ENCODE measurements around the gene IGFL2. TPM values are rescaled to one million over a fixed set of nuclear protein-coding genes. Genes with fewer than 3 reads are reported as not detected.

Gene IGFL2
- total RNA-seq, 1 donor from 2014 or later: 9.8 TPM

GRCh38 chr19:46125447-46125846, 22.6 kb upstream of the IGFL2 start:
- H3K4me1 Mint-ChIP-seq (ENCODE audit: low read depth, unreplicated experiment): peaks cover 32% of the 10 kb centered on the region
- Histone ChIP-seq H3K4me3 (ENCODE audit: insufficient read depth, low read depth, low read length) (no peak overlapping the region), H3K27me3 (ENCODE audit: insufficient read depth, low read length) (no peaks in the 10 kb centered on the region), H3K9ac (ENCODE audit: low read length) (no peak overlapping the region), H3K79me2 (ENCODE audit: insufficient read depth, low read length) (no peaks in the 10 kb centered on the region), H3K4me2 (ENCODE audit: low read length) (no peak overlapping the region), H4K20me1 (ENCODE audit: insufficient read depth, low read length) (no peaks in the 10 kb centered on the region), H3K27ac (ENCODE audit: low read depth, low read length) (no peak overlapping the region), H3K36me3 (ENCODE audit: insufficient read depth, low read length) (no peaks in the 10 kb centered on the region), H3K9me3 (ENCODE audit: insufficient read depth, low read depth, low read length) (no peaks in the 10 kb centered on the region), H3K4me1 (ENCODE audit: insufficient read depth, low read length) (peaks cover 10% of the 10 kb centered on the region), H2AFZ (ENCODE audit: low read depth, low read length) (no peak overlapping the region)
- TF ChIP-seq CTCF (IDR thresholded peaks at IDR 0.05; ENCODE audit: insufficient read depth, low read depth, low read length) (no peak), EZH2 (IDR thresholded peaks at IDR 0.05; ENCODE audit: insufficient read depth, low read length) (no peak)
- peak overlapping the region; percentile 35 for H3K27ac Mint-ChIP-seq (ENCODE audit: unreplicated experiment)
- no peak overlapping the region for H3K4me3 Mint-ChIP-seq (ENCODE audit: unreplicated experiment)
- no peaks in the 10 kb centered on the region for H3K27me3 Mint-ChIP-seq (ENCODE audit: low read depth, unreplicated experiment)
- DNase-seq (ENCODE audit: low read depth) (no peak), FAIRE-seq (no peak)
- H3K36me3 Mint-ChIP-seq (ENCODE audit: low read depth, unreplicated experiment): no peaks in the 10 kb centered on the region
- H3K9me3 Mint-ChIP-seq (ENCODE audit: unreplicated experiment): peaks cover 3% of the 10 kb centered on the region

GRCh38 chr19:46126086-46126580, 21.9 kb upstream of the IGFL2 start:
- no peak for FAIRE-seq
- H3K27ac ChIP-seq (ENCODE audit: low read depth, low read length): no peak overlapping the region
- no peaks in the 10 kb centered on the region for H3K27me3 Mint-ChIP-seq (ENCODE audit: low read depth, unreplicated experiment)
- H3K4me1 ChIP-seq (ENCODE audit: insufficient read depth, low read length): peaks cover 10% of the 10 kb centered on the region
- no peaks in the 10 kb centered on the region for H4K20me1 ChIP-seq (ENCODE audit: insufficient read depth, low read length)
- DNase-seq (ENCODE audit: low read depth): no peak
- no peaks in the 10 kb centered on the region for H3K27me3 ChIP-seq (ENCODE audit: insufficient read depth, low read length)
- no peak overlapping the region for H3K9ac ChIP-seq (ENCODE audit: low read length)
- no peak overlapping the region for H3K27ac Mint-ChIP-seq (ENCODE audit: unreplicated experiment)
- no peaks in the 10 kb centered on the region for H3K79me2 ChIP-seq (ENCODE audit: insufficient read depth, low read length)
- peaks cover 32% of the 10 kb centered on the region for H3K4me1 Mint-ChIP-seq (ENCODE audit: low read depth, unreplicated experiment)
- TF ChIP-seq CTCF (IDR thresholded peaks at IDR 0.05; ENCODE audit: insufficient read depth, low read depth, low read length): no peak
- no peak for TF ChIP-seq EZH2 (IDR thresholded peaks at IDR 0.05; ENCODE audit: insufficient read depth, low read length)
- no peak overlapping the region for H3K4me2 ChIP-seq (ENCODE audit: low read length)
- no peak overlapping the region for H2AFZ ChIP-seq (ENCODE audit: low read depth, low read length)
- H3K4me3 ChIP-seq (ENCODE audit: insufficient read depth, low read depth, low read length): no peak overlapping the region
- no peaks in the 10 kb centered on the region for H3K9me3 ChIP-seq (ENCODE audit: insufficient read depth, low read depth, low read length)
- H3K9me3 Mint-ChIP-seq (ENCODE audit: unreplicated experiment): peaks cover 3% of the 10 kb centered on the region
- no peak overlapping the region for H3K4me3 Mint-ChIP-seq (ENCODE audit: unreplicated experiment)
- no peaks in the 10 kb centered on the region for H3K36me3 ChIP-seq (ENCODE audit: insufficient read depth, low read length)
- no peaks in the 10 kb centered on the region for H3K36me3 Mint-ChIP-seq (ENCODE audit: low read depth, unreplicated experiment)

DNA sequence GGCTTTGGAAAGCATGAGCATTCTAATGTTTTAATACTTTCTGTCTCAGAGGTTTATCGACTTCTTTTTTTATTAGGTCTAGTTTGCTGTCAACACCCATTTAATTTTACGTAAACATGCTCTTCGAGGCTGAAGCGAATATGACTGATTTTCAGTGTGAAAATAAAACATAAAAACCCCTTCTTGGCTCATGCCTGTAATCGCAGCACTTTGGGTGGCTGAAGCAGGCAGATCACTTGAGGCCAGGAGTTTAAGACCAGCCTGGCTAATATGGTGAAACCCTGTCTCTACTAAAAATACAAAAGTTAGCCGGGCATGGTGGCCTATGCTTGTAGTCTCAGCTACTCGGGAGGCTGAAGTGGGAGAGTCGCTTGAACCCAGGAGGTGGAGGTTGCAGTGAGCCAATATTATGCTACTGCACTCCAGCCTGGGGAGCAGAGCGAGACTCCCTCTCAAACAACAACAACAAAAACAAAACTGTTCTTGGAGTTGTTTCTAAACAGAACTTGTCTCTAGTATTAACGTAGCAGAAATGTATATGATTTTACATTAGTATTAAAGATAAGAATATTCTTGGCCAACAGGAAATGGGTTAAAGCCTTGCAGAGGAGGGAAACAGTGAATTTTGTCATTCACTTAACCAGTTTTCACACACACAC, 16.4 kb upstream of the IGFL2 start:
- Histone ChIP-seq H3K4me1 (ENCODE audit: insufficient read depth, low read length) (peaks cover 25% of the 10 kb centered on the region), H3K36me3 (ENCODE audit: insufficient read depth, low read length) (no peaks in the 10 kb centered on the region), H3K4me2 (ENCODE audit: low read length) (peak overlapping the region; percentile 90), H3K9ac (ENCODE audit: low read length) (peak overlapping the region; percentile 91), H3K79me2 (ENCODE audit: insufficient read depth, low read length) (no peaks in the 10 kb centered on the region), H3K4me3 (ENCODE audit: insufficient read depth, low read depth, low read length) (peak overlapping the region; percentile 54), H3K27ac (ENCODE audit: low read depth, low read length) (peak overlapping the region; percentile 95), H2AFZ (ENCODE audit: low read depth, low read length) (no peak overlapping the region), H3K27me3 (ENCODE audit: insufficient read depth, low read length) (no peaks in the 10 kb centered on the region), H4K20me1 (ENCODE audit: insufficient read depth, low read length) (no peaks in the 10 kb centered on the region), H3K9me3 (ENCODE audit: insufficient read depth, low read depth, low read length) (no peaks in the 10 kb centered on the region)
- no peak for FAIRE-seq
- peak overlapping the region; percentile 81 for H3K4me3 Mint-ChIP-seq (ENCODE audit: unreplicated experiment)
- H3K4me1 Mint-ChIP-seq (ENCODE audit: low read depth, unreplicated experiment): peaks cover 26% of the 10 kb centered on the region
- peak overlapping the region; percentile 100 for H3K27ac Mint-ChIP-seq (ENCODE audit: unreplicated experiment)
- no peaks in the 10 kb centered on the region for H3K27me3 Mint-ChIP-seq (ENCODE audit: low read depth, unreplicated experiment)
- TF ChIP-seq CTCF (IDR thresholded peaks at IDR 0.05; ENCODE audit: insufficient read depth, low read depth, low read length): no peak
- peak; percentile 51 for DNase-seq (ENCODE audit: low read depth)
- H3K9me3 Mint-ChIP-seq (ENCODE audit: unreplicated experiment): peaks cover 3% of the 10 kb centered on the region
- peaks cover 3% of the 10 kb centered on the region for H3K36me3 Mint-ChIP-seq (ENCODE audit: low read depth, unreplicated experiment)

Data from astrocyte (in vitro differentiated cells and primary cell).